ENCODE results near the gene CCDC197.

CCDC197 gene

GRCh38 chr14:93999573-93999972 lies 2.5 kb downstream of the CCDC197 start:
- DNase-seq (ENCODE audit: low spot score), result no peak

DNA sequence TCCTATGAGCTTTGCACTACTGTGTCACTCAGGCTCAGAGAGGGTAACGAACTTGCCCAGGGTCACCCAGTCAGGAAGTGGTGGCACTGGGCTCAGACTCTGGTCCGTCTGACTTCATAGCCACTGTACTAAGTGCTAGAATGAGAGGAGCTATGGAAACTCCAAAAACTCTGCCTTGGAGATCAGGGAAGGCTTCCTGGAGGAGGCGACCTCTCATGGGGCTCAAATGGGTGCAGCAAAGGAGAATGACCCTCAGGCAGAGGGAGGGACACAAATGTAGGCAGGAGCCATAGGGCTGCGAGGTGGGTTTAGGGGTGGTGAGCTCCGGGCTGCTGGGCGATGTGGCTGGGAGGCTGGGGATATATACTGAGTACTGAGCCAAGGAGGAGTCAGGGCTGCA lies 3.2 kb downstream of the CCDC197 start:
- no peak for DNase-seq (ENCODE audit: low spot score)

GRCh38 chr14:94001016-94001415 lies 3.9 kb downstream of the CCDC197 start:
- no peak for DNase-seq (ENCODE audit: low spot score)

GRCh38 chr14:94001501-94002396 lies 4.6 kb downstream of the CCDC197 start:
- DNase-seq (ENCODE audit: low spot score), result peak; percentile 84

GRCh38 chr14:94003397-94003796 lies 6.3 kb downstream of the CCDC197 start:
- no peak for DNase-seq (ENCODE audit: low spot score)

- no peak for DNase-seq (ENCODE audit: low spot score)
Measured at GRCh38 chr14:94004015-94004414, 6.9 kb downstream of the CCDC197 start.

- DNase-seq (ENCODE audit: low spot score), result no peak
Measured at GRCh38 chr14:94005324-94006073, 8.4 kb downstream of the CCDC197 start.

- no peak for DNase-seq (ENCODE audit: low spot score)
Measured at GRCh38 chr14:94008234-94008633, 11.1 kb downstream of the CCDC197 start.

GRCh38 chr14:94009767-94010166 lies 12.7 kb downstream of the CCDC197 start:
- peak; percentile 57 for DNase-seq (ENCODE audit: low spot score)

- DNase-seq (ENCODE audit: low spot score), result no peak
Measured at GRCh38 chr14:94010625-94011024, 13.5 kb downstream of the CCDC197 start.

GRCh38 chr14:94011795-94012194 lies 14.7 kb downstream of the CCDC197 start:
- DNase-seq (ENCODE audit: low spot score), result no peak

DNA sequence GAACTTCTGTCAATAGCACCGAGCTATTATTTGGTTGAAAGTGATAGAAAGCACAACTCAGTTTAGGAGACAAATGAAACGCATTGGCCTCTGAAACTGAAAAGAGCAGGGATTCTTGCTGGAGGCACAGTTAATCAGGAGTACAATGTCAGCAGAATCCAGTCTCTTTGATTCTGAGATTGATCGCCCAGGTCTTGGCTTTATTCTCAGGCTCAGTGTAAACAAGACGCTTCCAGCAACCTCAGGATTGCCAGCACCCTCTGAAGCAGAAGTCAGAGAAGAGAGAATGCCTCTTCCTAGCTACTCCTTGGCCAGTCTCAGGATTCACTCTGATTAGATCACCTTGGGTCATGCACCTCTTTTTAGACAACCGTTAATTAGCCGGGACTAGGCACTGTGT lies 17.3 kb downstream of the CCDC197 start:
- no peak for DNase-seq (ENCODE audit: low spot score)

- no peak for DNase-seq (ENCODE audit: low spot score)
Measured at GRCh38 chr14:94015223-94015622, 18.1 kb downstream of the CCDC197 start.

DNA sequence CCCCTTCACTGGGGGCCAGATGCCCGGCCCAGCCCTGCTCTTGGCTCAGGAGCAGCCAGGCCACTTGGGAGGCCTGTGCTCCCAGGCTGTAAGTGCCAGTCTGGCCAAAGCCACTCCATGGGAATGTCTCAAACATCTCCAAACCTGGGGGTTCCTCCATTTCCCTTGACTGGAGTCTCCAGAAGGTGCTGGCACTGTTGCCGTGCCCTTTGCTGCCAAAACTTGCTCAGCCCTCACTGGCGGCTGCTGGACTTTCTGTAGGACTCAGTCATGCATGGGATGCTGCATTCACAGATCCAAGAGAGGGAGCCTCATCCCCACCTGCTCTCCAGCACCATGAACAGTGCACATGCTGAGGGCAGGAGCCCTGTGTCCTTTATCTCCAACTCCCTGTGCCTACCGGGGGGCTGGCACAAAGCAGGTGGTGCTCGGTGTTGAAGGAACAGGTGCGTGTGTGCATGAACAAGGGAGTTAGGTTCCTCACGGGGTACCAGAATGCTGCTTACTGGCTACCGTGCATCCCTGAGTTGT lies 19.4 kb downstream of the CCDC197 start:
- DNase-seq (ENCODE audit: low spot score), result no peak

- no peak for DNase-seq (ENCODE audit: low spot score)
Measured at GRCh38 chr14:94018308-94018707, 21.2 kb downstream of the CCDC197 start.

DNA sequence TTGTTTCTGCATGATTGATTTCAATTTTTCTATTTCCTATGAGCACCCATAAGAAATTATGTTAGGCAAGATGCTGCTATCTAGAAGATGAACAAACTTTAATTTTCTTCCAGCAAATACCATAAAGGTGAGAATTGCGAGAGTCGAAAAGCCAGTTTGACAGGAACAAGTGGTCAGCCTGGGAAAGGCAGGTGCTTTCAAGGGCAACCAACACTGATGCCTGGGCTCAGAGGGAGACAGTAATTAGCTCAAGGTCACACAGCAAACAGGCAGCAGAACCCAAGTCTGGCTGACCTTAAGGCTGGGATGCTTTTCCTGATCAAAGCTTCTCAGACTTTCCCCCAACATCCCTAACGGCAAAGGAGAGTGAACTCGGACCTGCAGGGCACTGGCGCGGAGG lies 22.2 kb downstream of the CCDC197 start:
- DNase-seq (ENCODE audit: low spot score), result no peak

- DNase-seq (ENCODE audit: low spot score), result no peak
Measured at GRCh38 chr14:94020267-94020666, 23.2 kb downstream of the CCDC197 start.

- peak; percentile 39 for DNase-seq (ENCODE audit: low spot score)
Measured at GRCh38 chr14:94021001-94021400, 23.9 kb downstream of the CCDC197 start.

DNA sequence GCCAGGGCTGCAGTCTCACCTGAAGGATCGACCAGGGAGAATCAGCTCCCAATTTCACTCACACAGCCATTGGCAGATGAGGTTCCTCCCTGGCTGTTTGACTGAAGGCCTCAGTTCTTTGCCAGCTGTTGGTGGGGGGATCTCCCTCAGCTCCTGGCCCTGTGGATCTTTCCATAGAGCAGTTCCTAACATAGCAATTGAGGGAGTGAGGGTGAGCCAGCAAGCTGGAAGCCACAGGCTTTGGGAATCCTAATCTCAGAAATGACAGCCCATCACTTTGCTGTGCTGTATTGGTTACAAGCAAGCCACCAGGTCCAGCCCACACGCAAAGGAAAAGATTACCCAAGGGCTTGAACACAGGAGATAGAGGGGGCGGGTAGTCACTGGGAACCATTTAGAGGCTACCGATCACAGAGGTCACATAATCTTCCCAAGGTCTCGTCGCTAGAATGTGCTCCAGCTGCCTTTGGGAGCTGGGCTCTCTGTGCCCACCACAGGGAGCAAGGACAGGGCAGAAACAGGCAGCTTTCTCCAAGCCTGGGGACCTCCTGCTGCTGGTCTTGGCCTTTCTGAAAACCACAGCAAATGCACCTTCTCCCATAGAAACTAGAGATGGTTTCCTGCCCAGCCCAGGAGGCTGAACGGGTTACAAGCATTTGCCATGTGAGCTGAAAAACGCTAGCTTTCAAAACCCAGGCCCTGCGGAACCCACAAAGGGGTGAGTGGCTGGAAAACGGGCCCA lies 24.5 kb downstream of the CCDC197 start:
- DNase-seq (ENCODE audit: low spot score), result no peak

GRCh38 chr14:94022532-94023411 lies 25.7 kb downstream of the CCDC197 start:
- no peak for DNase-seq (ENCODE audit: low spot score)

DNA sequence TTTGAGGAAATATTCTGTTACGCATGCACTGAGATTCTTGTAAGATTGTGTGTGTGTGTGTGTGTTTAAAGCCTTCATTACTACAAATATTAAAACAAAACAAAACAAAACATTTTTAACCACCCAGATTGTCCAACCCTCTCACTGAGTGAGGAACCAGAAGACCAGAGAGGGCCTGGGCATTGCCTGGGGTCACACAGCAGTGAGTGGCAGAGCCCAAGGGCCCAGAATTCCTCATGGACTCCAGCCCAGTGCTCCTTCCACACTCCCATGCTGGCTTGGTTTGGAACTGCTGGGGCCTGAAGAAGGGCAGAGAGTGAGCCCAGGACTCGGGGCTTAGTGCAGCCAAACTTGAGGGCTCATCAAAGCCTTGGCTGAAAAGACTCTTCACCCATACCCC lies 27.4 kb downstream of the CCDC197 start:
- no peak for DNase-seq (ENCODE audit: low spot score)

All from AG08396 (cell line).